ENCODE data around the gene HOXA9. TPM values are rescaled to one million over a fixed set of nuclear protein-coding genes. Genes with fewer than 3 reads are reported as not detected.

Gene HOXA9
- total RNA-seq, 4 donors from 2014 or later: 25.7 to 71.2 (median 46.1) TPM

DNA sequence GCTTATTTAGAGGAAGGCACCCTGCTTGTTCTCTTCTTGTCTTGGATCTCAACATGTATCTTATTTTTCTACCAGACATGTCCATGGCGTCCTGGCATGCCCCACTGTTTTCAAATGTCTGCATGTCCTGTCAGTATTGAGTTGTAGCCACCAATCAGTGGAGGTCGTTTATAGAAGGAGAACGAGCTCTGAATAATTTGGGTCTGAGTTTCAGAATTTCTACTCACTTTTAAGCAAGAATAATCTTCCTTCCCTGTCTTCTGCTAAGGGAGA is 37.5 kb upstream of the HOXA9 start:
- Histone ChIP-seq H3K27me3 (peaks cover 0 to 89% of the 10 kb centered on the region in 2 donors), H3K4me1 (peaks cover 4 to 44% (median 13%) of the 10 kb centered on the region in 4 donors), H3K27ac (no peak overlapping the region), H3K36me3 (no peaks in the 10 kb centered on the region), H3K9me3 (peaks cover 0 to 6% (median 0%) of the 10 kb centered on the region in 4 donors), H3K4me3 (no peak overlapping the region)
- no peak for TF ChIP-seq POLR2A (IDR thresholded peaks at IDR 0.05)
- TF ChIP-seq, protein P1, sequence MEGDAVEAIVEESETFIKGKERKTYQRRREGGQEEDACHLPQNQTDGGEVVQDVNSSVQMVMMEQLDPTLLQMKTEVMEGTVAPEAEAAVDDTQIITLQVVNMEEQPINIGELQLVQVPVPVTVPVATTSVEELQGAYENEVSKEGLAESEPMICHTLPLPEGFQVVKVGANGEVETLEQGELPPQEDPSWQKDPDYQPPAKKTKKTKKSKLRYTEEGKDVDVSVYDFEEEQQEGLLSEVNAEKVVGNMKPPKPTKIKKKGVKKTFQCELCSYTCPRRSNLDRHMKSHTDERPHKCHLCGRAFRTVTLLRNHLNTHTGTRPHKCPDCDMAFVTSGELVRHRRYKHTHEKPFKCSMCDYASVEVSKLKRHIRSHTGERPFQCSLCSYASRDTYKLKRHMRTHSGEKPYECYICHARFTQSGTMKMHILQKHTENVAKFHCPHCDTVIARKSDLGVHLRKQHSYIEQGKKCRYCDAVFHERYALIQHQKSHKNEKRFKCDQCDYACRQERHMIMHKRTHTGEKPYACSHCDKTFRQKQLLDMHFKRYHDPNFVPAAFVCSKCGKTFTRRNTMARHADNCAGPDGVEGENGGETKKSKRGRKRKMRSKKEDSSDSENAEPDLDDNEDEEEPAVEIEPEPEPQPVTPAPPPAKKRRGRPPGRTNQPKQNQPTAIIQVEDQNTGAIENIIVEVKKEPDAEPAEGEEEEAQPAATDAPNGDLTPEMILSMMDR (IDR thresholded peaks at IDR 0.05): no peak
- no peak for DNase-seq

DNA sequence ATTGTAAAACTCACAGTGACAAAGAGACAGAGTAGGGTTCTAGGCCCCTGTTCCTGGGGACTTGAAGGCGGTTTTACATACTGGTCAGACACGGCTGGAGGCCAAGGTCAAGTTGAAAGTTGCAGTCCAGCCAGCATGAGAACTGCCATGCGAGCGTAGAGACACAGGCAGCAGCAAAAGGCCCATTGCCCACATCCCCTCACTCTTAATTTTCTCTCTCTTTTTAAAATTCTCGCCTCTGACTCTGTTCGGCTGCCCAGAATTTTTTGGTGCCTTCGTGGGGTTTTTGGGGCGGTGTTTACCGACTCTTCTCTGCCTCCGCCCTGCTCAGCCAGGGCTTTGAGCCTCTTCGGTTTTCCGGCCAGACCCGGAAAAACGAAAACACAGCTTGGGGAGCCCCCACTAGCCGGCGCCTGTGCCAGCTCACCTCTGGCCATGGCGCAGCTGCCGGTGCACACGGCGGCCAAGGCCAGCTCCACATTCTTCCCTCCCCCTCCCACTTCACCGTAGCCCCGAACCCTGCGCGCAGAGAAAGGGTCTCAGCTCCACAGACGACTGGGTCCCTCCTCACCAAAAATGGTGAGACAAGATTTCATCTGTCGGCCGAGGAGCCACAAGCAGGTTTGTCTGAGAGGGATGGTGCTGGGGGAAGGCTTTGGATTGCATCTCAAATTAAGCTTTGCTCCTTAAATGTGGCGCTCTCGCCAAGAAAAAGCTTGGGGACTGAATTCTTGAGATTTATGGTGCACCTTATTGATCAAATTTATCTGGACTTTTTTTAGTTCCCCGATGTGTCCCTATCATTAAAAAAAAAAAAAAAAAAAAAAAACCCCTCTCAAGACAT is 36.9 kb upstream of the HOXA9 start:
- H3K36me3 ChIP-seq: no peaks in the 10 kb centered on the region
- DNase-seq: peak in 1 of 3 donors; percentile 51
- TF ChIP-seq POLR2A (IDR thresholded peaks at IDR 0.05): no peak
- TF ChIP-seq, protein P1 (IDR thresholded peaks at IDR 0.05): no peak
- peaks cover 4 to 44% (median 13%) of the 10 kb centered on the region in 4 donors for H3K4me1 ChIP-seq
- H3K4me3 ChIP-seq: no peak overlapping the region
- no peak overlapping the region for H3K27ac ChIP-seq
- H3K9me3 ChIP-seq: peaks cover 0 to 6% (median 0%) of the 10 kb centered on the region in 4 donors
- peaks cover 0 to 93% of the 10 kb centered on the region in 2 donors for H3K27me3 ChIP-seq

DNA sequence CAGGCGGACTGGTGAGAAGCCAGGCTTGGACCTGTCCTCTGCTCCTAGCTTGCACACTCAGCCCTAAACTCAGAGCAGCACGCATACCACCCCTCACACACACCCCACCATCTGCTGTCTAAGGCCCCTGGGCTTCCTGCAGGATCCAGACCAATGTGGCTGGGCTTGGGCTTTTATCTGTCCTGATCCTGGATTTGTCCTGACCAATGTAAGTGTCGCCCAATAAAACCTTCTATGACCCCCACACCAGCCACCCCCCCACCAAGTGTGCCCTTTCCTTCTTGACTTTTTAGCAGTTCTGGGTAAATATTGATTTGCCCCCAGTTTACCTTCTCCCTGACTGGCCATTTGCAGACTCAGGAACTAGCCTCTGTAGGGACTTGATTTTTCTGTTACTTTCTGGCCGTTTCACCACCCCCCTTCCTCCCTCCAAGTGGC is 36.3 kb upstream of the HOXA9 start:
- TF ChIP-seq POLR2A (IDR thresholded peaks at IDR 0.05): no peak
- TF ChIP-seq, protein P1 (IDR thresholded peaks at IDR 0.05): no peak
- peaks cover 0 to 92% of the 10 kb centered on the region in 2 donors for H3K27me3 ChIP-seq
- H3K4me1 ChIP-seq: peaks cover 4 to 44% (median 13%) of the 10 kb centered on the region in 4 donors
- peaks cover 0 to 6% (median 0%) of the 10 kb centered on the region in 4 donors for H3K9me3 ChIP-seq
- DNase-seq: no peak
- H3K36me3 ChIP-seq: no peaks in the 10 kb centered on the region
- H3K27ac ChIP-seq: no peak overlapping the region
- peak overlapping the region in 1 of 4 donors; percentile 26 for H3K4me3 ChIP-seq

DNA sequence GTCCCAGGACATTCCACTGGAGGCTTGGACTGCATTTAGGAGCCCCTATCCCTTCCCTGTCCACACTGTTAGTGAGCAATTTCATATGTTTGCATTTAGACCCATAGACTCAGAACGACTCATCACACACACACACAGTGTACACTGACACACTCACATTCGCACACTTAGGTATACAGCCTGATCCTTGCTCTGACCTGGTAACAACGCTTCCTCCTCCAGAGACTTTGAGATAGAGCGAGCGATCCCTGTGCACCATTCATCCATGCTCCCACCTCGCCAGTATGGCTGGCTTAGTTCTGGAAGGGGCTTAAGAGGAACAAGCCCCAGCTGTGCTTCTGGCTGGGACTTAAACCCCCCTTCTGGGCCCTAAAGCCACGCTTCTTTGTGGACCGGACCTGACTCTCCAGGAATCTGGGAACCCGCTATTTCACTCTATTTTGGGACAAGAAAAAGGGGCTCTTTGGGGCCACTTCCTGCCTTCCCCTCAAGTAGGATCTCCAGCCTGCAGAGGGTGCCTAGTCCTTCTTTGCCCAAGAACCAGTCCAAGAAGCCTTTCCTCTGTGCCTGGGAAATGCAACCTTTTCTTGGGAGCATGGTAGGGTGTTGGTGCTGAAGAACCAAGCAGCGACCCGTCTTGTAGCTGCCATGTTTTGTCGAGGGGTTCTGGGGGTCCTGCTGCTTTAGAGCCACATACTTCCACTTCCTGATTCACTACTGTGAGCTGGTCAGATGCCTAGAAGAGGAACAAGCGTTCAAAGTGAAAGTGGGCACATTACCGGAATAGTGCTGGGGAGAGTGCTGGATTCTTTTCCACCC is 35.6 kb upstream of the HOXA9 start:
- Histone ChIP-seq H3K4me3 (peak overlapping the region in 3 of 4 donors; percentile 34 to 47 (median 46)), H3K4me1 (peaks cover 4 to 44% (median 13%) of the 10 kb centered on the region in 4 donors), H3K9me3 (peaks cover 0 to 6% (median 0%) of the 10 kb centered on the region in 4 donors), H3K27me3 (peaks cover 0 to 89% of the 10 kb centered on the region in 2 donors), H3K27ac (no peak overlapping the region), H3K36me3 (no peaks in the 10 kb centered on the region)
- peak in 1 of 3 donors; percentile 50 for DNase-seq
- TF ChIP-seq POLR2A (IDR thresholded peaks at IDR 0.05): no peak
- TF ChIP-seq, protein P1 (IDR thresholded peaks at IDR 0.05): no peak

DNA sequence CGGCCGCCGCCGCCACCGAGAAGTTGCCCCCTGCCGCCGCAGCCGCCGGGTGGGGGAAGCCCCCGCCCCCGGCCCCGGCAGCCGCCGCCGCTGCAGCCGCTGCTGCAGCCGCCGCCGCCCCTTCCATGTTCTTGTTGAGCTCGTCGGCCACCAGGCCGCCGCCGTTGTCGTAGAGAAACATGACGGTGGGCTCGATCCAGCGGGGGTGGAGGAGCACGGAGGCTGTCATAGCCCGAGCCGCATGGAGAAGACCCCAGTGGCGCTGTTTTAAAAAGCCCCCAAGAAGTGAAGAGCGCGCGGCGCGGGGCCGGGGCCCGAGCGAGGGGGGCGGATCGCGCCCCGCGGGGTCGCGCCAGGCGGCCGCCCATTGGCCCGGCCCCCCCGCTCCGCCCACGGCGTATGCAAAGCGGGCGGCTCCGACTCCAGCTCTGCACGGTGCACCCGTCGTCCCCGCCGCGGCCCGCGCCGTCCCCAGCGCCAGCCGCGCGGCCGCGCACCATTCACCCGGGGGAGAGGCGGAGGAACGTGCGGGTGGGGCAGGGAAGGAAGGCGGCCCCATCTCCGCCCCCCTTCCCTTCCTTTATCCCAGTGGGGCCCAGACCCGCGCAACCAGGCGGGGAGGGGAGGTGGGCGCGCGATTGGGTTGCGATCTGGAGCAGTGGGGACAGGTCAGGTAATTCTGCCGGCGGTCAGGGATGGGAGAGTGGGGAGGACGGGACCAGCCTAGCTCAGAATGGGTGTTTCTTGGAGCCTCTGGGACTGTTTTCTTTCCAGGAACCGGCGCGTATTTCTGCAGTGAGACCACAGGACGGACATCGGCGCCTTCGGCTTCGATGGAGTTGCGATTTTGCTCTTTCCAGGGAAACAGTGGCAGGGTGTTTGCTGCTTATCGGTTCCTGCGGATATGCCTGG is 34.8 kb upstream of the HOXA9 start, which contains the start of gene HOXA13:
Gene HOXA13 (minus strand): TSS at position 243 of the 912 bp plus-strand sequence. CDS start 14 bp downstream, at position 229.
- peaks cover 0 to 89% of the 10 kb centered on the region in 2 donors for H3K27me3 ChIP-seq
- H3K27ac ChIP-seq: no peak within 1 kb of the TSS
- H3K9me3 ChIP-seq: peaks cover 0 to 6% (median 0%) of the 10 kb centered on the region in 4 donors
- DNase-seq: peak in 1 of 3 donors; percentile 58
- H3K36me3 ChIP-seq: no peaks in the 10 kb centered on the region
- peaks cover 4 to 35% (median 13%) of the 10 kb centered on the region in 4 donors for H3K4me1 ChIP-seq
- TF ChIP-seq, protein P1 (IDR thresholded peaks at IDR 0.05): no peak
- no peak for TF ChIP-seq POLR2A (IDR thresholded peaks at IDR 0.05)
- peak within 1 kb of the TSS; percentile 1 to 47 (median 40) for H3K4me3 ChIP-seq

Measured in Peyer's patch (tissue), 4 donors.